Karpas-422 (cell line): Measurements from ENCODE around the gene CTDSPL2. TPM values are rescaled to one million over a fixed set of nuclear protein-coding genes. Genes with fewer than 3 reads are reported as not detected.

ENCODE experiments used
- DNase-seq: peaks from one replicate; pipeline ENCODE4 v3.0.0-alpha.2; 2015
- H2AFZ ChIP-seq: fragments of 200-600 bp; sonication (generic); 2 replicates; pipeline ENCODE4 v1.6.1; 2014; ENCODE audit warnings: antibody characterized with exemption, low read length, mixed read lengths
- H3K27ac ChIP-seq: fragments of 200-600 bp; sonication (generic); 2 replicates; pipeline ENCODE4 v1.5.1; 2014; ENCODE audit warnings: mild to moderate bottlenecking, low read length, moderate library complexity
- H3K27me3 ChIP-seq: fragments of 200-600 bp; sonication (generic); 2 replicates; pipeline ENCODE4 v1.6.1; 2014; ENCODE audit warnings: low read length, mixed read lengths
- H3K36me3 ChIP-seq: fragments of 200-600 bp; sonication (generic); 2 replicates; pipeline ENCODE4 v1.6.1; 2014; ENCODE audit warnings: low read length, mixed read lengths; ENCODE audit not compliant: insufficient read depth
- H3K4me1 ChIP-seq: fragments of 200-600 bp; sonication (generic); 2 replicates; pipeline ENCODE4 v1.6.1; 2014; ENCODE audit warnings: mild to moderate bottlenecking, low read length, mixed read lengths
- H3K4me2 ChIP-seq: fragments of 200-600 bp; sonication (generic); 2 replicates; pipeline ENCODE4 v1.6.1; 2014; ENCODE audit warnings: low read length, low read depth, mild to moderate bottlenecking; ENCODE audit not compliant: poor library complexity, severe bottlenecking
- H3K4me3 ChIP-seq: fragments of 200-600 bp; sonication (generic); 2 replicates; pipeline ENCODE4 v1.5.1; 2014; ENCODE audit warnings: mild to moderate bottlenecking, antibody characterized with exemption, low read length, mixed read lengths
- H3K79me2 ChIP-seq: fragments of 200-600 bp; sonication (generic); 2 replicates; pipeline ENCODE4 v1.6.1; 2014; ENCODE audit warnings: mild to moderate bottlenecking, low read length, mixed read lengths
- H3K9ac ChIP-seq: fragments of 200-600 bp; sonication (generic); 2 replicates; pipeline ENCODE4 v1.6.0; 2014; ENCODE audit warnings: low read length
- H3K9me2 ChIP-seq: fragments of 200-600 bp; sonication (generic), shearing (Covaris generic); replicated peaks from 2 replicates; pipeline ENCODE4 v1.6.0; 2014; ENCODE audit warnings: mild to moderate bottlenecking, low read length, moderate library complexity; ENCODE audit not compliant: insufficient read depth
- H3K9me3 ChIP-seq: fragments of 300-700, 200-600 bp; sonication (generic); 2 replicates; pipeline ENCODE4 v1.6.1; 2014; ENCODE audit warnings: low read length, mixed read lengths
- H4K20me1 ChIP-seq: fragments of 200-600 bp; sonication (generic); 2 replicates; pipeline ENCODE4 v1.6.1; 2014; ENCODE audit warnings: mild to moderate bottlenecking, antibody characterized with exemption, low read length, low read depth; ENCODE audit not compliant: insufficient read depth
- total RNA-seq: library from RNA; depleted of rRNA; stranded (reverse); fragments of >200 nt; shearing (Covaris generic); gene quantifications from 2 replicates; pipeline ENCODE4 v1.2.3, GENCODE V29; 2014; ENCODE audit warnings: low replicate concordance; rRNA removed

Gene CTDSPL2
- total RNA-seq: 84.2 and 136 TPM in 2 replicates

- Histone ChIP-seq H3K79me2 (peaks cover 63% of the 10 kb centered on the region), H2AFZ (peak within 1 kb of the TSS; percentile 66; the same call in 1 of the 2 replicates), H3K27me3 (no peaks in the 10 kb centered on the region), H4K20me1 (peaks cover 11% of the 10 kb centered on the region; the same call in 1 of the 2 replicates), H3K9ac (peak within 1 kb of the TSS; percentile 91), H3K4me3 (peak within 1 kb of the TSS; percentile 83), H3K9me3 (no peaks in the 10 kb centered on the region), H3K4me1 (peaks cover 16% of the 10 kb centered on the region), H3K4me2 (peak within 1 kb of the TSS; percentile 79), H3K36me3 (peaks cover 14% of the 10 kb centered on the region), H3K9me2 (no peaks in the 10 kb centered on the region), H3K27ac (peak within 1 kb of the TSS; percentile 91)
- DNase-seq: peak; percentile 98
Measured at GRCh38 chr15:44426975-44427755, at the start of gene CTDSPL2. CTDSPL2 (plus strand) TSS chr15:44427629; CDS start chr15:44459015, 31,386 bp downstream.

- no peak overlapping the region for H3K27ac ChIP-seq
- H3K9ac ChIP-seq: no peak overlapping the region
- no peaks in the 10 kb centered on the region for H3K9me2 ChIP-seq
- peaks cover 14% of the 10 kb centered on the region for H3K79me2 ChIP-seq
- no peak for DNase-seq
- no peaks in the 10 kb centered on the region for H3K27me3 ChIP-seq
- H3K36me3 ChIP-seq: peaks cover 25% of the 10 kb centered on the region
- no peaks in the 10 kb centered on the region for H3K9me3 ChIP-seq
- no peak overlapping the region for H2AFZ ChIP-seq
- H3K4me2 ChIP-seq: no peak overlapping the region
- no peak overlapping the region for H3K4me3 ChIP-seq
- no peaks in the 10 kb centered on the region for H4K20me1 ChIP-seq
- H3K4me1 ChIP-seq: peaks cover 4% of the 10 kb centered on the region
Measured at GRCh38 chr15:44381236-44381635, 46.2 kb upstream of the CTDSPL2 start.

- Histone ChIP-seq H3K9me3 (no peaks in the 10 kb centered on the region), H3K36me3 (peaks cover 20% of the 10 kb centered on the region), H3K9ac (no peak overlapping the region), H3K4me1 (peaks cover 4% of the 10 kb centered on the region), H3K4me2 (no peak overlapping the region), H4K20me1 (no peaks in the 10 kb centered on the region), H3K27ac (no peak overlapping the region), H3K79me2 (peaks cover 17% of the 10 kb centered on the region), H2AFZ (no peak overlapping the region), H3K27me3 (no peaks in the 10 kb centered on the region), H3K4me3 (no peak overlapping the region), H3K9me2 (no peaks in the 10 kb centered on the region)
- DNase-seq: no peak
Measured at GRCh38 chr15:44385344-44385942, 42.0 kb upstream of the CTDSPL2 start.

- H3K9ac ChIP-seq: no peak overlapping the region
- no peaks in the 10 kb centered on the region for H4K20me1 ChIP-seq
- no peak overlapping the region for H3K27ac ChIP-seq
- no peaks in the 10 kb centered on the region for H3K27me3 ChIP-seq
- H3K36me3 ChIP-seq: no peaks in the 10 kb centered on the region
- no peak overlapping the region for H3K4me3 ChIP-seq
- H3K9me3 ChIP-seq: no peaks in the 10 kb centered on the region
- no peak for DNase-seq
- no peaks in the 10 kb centered on the region for H3K4me1 ChIP-seq
- H2AFZ ChIP-seq: no peak overlapping the region
- H3K9me2 ChIP-seq: no peaks in the 10 kb centered on the region
- H3K79me2 ChIP-seq: peaks cover 12% of the 10 kb centered on the region; the same call in 1 of the 2 replicates
- no peak overlapping the region for H3K4me2 ChIP-seq
Measured at GRCh38 chr15:44394062-44394461, 33.4 kb upstream of the CTDSPL2 start.

- Histone ChIP-seq H3K4me3 (no peak overlapping the region), H3K4me2 (no peak overlapping the region), H2AFZ (no peak overlapping the region), H3K9me2 (no peaks in the 10 kb centered on the region), H3K27ac (no peak overlapping the region), H4K20me1 (no peaks in the 10 kb centered on the region), H3K9me3 (no peaks in the 10 kb centered on the region), H3K4me1 (no peaks in the 10 kb centered on the region), H3K79me2 (peaks cover 14% of the 10 kb centered on the region; the same call in 1 of the 2 replicates), H3K27me3 (no peaks in the 10 kb centered on the region), H3K36me3 (no peaks in the 10 kb centered on the region), H3K9ac (no peak overlapping the region)
- no peak for DNase-seq
Measured at GRCh38 chr15:44394562-44394961, 32.9 kb upstream of the CTDSPL2 start.

GRCh38 chr15:44397869-44398268, 29.6 kb upstream of the CTDSPL2 start:
- Histone ChIP-seq H2AFZ (no peak overlapping the region), H4K20me1 (no peaks in the 10 kb centered on the region), H3K36me3 (no peaks in the 10 kb centered on the region), H3K4me1 (no peaks in the 10 kb centered on the region), H3K27ac (no peak overlapping the region), H3K27me3 (no peaks in the 10 kb centered on the region), H3K79me2 (peaks cover 12% of the 10 kb centered on the region; the same call in 1 of the 2 replicates), H3K4me3 (no peak overlapping the region), H3K9me3 (no peaks in the 10 kb centered on the region), H3K4me2 (no peak overlapping the region), H3K9ac (no peak overlapping the region), H3K9me2 (no peaks in the 10 kb centered on the region)
- no peak for DNase-seq

- Histone ChIP-seq H3K9me2 (no peaks in the 10 kb centered on the region), H3K4me2 (no peak overlapping the region), H4K20me1 (no peaks in the 10 kb centered on the region), H2AFZ (no peak overlapping the region), H3K27ac (no peak overlapping the region), H3K4me3 (no peak overlapping the region), H3K27me3 (no peaks in the 10 kb centered on the region), H3K9me3 (no peaks in the 10 kb centered on the region), H3K36me3 (peaks cover 4% of the 10 kb centered on the region; the same call in 1 of the 2 replicates), H3K9ac (no peak overlapping the region), H3K79me2 (no peaks in the 10 kb centered on the region), H3K4me1 (no peaks in the 10 kb centered on the region)
- DNase-seq: no peak
Measured at GRCh38 chr15:44414001-44414400, 13.4 kb upstream of the CTDSPL2 start.
